ENCODE results near the gene HORMAD1. TPM values are rescaled to one million over a fixed set of nuclear protein-coding genes. Genes with fewer than 3 reads are reported as not detected.
"Not testable (repeated sequence)": the region's sequence is repeated elsewhere in the genome, so short reads cannot be mapped to it uniquely, and the experiment has no call there.

Gene HORMAD1
- total RNA-seq, 2 experiments from 2014 or later, result not detected

DNA sequence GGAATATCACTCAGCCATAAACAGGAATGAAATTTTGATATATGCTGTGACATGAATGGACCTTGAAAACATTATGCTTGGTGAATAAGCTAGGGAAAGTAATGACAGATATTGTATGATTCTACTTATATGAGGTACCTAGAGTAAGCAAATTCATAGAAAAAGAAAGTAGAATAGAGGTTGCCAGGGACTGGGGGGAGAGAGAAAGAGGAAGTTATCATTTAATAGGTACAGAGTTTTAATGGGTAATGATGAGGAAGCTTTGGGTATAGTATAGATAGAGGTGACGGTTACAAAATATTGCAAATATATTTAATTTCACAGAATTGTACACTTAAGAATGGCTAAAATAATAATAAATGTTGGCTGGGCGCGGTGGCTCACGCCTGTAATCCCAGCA, 60.1 kb downstream of the HORMAD1 start:
- POLR2A ChIA-PET, result no interaction called here

DNA sequence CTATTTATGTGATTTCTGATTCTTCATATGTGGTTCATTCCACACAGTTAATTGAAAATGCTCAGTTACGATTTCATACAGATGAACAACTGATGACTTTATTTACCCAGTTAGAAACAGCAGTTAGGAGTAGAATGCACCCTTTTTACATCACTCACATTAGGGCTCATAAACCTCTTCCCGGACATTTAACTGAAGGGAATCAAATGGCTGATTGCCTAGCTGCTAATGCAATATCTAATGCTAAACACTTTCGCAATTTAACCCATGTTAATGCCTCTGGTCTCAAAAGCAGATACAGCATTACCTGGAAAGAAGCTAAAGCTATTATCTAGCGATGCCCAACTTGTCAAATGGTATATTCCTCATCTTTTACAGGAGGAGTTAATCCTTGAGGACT, 63.6 kb downstream of the HORMAD1 start:
- POLR2A ChIA-PET; H3K27ac Mint-ChIP-seq; H3K9me3 Mint-ChIP-seq; intact Hi-C loops (cut with micrococcal nuclease); H3K4me1 Mint-ChIP-seq (ENCODE audit: low read depth); H3K4me3 Mint-ChIP-seq; DNase-seq; H3K27me3 Mint-ChIP-seq; CTCF ChIA-PET: not testable (repeated sequence)
- H3K36me3 Mint-ChIP-seq, result peaks cover 13% of the 10 kb centered on the region

More for the DNA sequence above, 60.1 kb downstream of the HORMAD1 start:
- no peak overlapping the region for H3K27ac Mint-ChIP-seq
- intact Hi-C loops (cut with micrococcal nuclease), result no loop called here
- peaks cover 2% of the 10 kb centered on the region for H3K4me1 Mint-ChIP-seq (ENCODE audit: low read depth)
- no peaks in the 10 kb centered on the region for H3K9me3 Mint-ChIP-seq
- no peak for DNase-seq
- H3K4me3 Mint-ChIP-seq, result no peak overlapping the region
- H3K36me3 Mint-ChIP-seq, result peaks cover 15% of the 10 kb centered on the region
- H3K27me3 Mint-ChIP-seq, result no peaks in the 10 kb centered on the region
- CTCF ChIA-PET, result no interaction called here

DNA sequence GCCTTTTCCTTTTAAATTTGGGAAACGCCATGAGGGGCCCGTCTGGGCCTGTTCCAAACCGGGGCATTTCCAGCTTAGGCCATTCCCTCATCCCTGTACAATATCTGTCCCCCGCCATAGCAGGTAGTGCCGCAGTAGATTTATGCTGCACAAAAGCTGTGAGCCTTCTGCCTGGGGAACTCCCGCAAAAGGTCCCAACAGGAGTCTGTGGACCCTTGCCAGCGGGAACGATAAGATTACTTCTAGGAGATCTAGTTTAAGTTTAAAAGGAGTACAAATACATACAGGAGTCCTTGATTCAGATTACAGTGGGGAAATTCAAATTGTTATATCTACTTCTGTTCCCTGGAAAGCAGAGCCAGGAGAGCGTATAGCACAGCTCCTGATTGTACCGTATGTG, 66.1 kb downstream of the HORMAD1 start:
- H3K27ac Mint-ChIP-seq; H3K36me3 Mint-ChIP-seq; POLR2A ChIA-PET; CTCF ChIA-PET; H3K27me3 Mint-ChIP-seq; intact Hi-C loops (cut with micrococcal nuclease); H3K9me3 Mint-ChIP-seq; H3K4me1 Mint-ChIP-seq (ENCODE audit: low read depth); H3K4me3 Mint-ChIP-seq; DNase-seq: not testable (repeated sequence)

DNA sequence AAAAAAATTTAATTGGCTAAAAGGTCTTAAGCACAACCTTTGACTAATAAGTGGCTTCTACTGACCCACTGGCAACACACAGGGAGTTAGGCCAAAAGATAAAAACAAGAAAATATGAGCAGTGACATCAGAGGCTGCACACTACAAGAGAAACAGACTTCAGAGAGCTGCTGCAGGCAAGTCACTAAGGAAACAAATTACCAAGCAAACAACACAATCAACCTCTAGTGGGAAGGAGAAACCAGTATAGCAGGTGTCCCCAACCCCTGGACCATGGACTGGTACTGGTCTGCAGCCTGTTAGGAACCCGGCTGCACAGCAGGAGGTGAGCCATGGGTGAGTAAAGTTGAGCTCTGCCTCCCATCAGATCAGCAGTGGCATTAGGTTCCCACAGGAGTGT, 70.5 kb downstream of the HORMAD1 start:
- H3K27ac Mint-ChIP-seq, result no peak overlapping the region
- POLR2A ChIA-PET, result no interaction called here
- intact Hi-C loops (cut with micrococcal nuclease), result no loop called here

DNA sequence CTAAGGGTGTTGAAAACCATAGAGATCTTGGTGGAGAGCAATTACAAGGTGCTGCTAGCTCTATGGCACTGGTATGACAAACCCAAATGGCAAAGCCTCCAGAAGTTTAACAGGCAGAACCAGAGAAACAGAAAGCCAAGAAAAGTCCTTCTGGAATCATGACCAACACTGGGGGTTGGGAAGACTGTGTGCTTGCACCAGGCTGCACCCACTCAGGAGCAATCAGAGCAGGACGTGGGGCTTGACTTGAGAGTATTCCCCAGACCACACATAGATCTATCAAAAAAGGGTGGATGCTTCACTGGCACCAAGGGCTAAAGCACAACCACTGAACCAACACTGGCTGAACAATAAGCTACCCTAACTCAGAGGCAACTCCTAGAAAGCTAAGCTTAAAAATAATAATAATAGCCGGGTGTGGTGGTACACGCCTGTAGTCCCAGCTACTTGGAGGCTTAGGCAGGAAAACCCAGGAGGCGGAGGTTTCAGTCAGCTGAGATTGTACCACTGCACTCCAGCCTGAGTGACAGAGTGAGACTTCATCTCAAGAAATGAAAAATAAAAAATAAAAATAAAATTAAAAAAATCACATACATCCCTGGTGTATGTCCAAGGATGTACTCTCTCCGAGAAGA, 71.1 kb downstream of the HORMAD1 start:
- intact Hi-C loops (cut with micrococcal nuclease), result no loop called here
- Mint-ChIP-seq H3K4me1 (ENCODE audit: low read depth) (peaks cover 3% of the 10 kb centered on the region), H3K27me3 (no peaks in the 10 kb centered on the region), H3K4me3 (no peak overlapping the region), H3K36me3 (peaks cover 17% of the 10 kb centered on the region), H3K9me3 (no peaks in the 10 kb centered on the region), H3K27ac (no peak overlapping the region)
- ChIA-PET CTCF (interaction anchor here (1.1 kb wide), 1 partner anchor 23 kb away, joined by 4 read pairs; no protein-coding TSS in a partner anchor), POLR2A (no interaction called here)
- no peak for DNase-seq

More for the DNA sequence above, 70.5 kb downstream of the HORMAD1 start:
- Mint-ChIP-seq H3K27me3 (no peaks in the 10 kb centered on the region), H3K9me3 (no peaks in the 10 kb centered on the region), H3K4me1 (ENCODE audit: low read depth) (peaks cover 3% of the 10 kb centered on the region), H3K36me3 (peaks cover 17% of the 10 kb centered on the region), H3K4me3 (no peak overlapping the region)
- DNase-seq, result no peak
- CTCF ChIA-PET, result interaction anchor here (1.1 kb wide), 1 partner anchor 22 kb away, joined by 4 read pairs; no protein-coding TSS in a partner anchor

Other genes with a start within 250 kb of the HORMAD1 start
- 10 to 100 TPM; 46.3 to 51.7 TPM for gene TARS2, start 233.5 kb downstream of the HORMAD1 start, total RNA-seq
- 1 to 10 TPM; 1.1 to 1.5 TPM for gene ECM1, start 212.8 kb downstream of the HORMAD1 start, total RNA-seq
- not detected for gene FALEC, start 205.1 kb downstream of the HORMAD1 start, total RNA-seq
- 1 to 10 TPM; 1.1 TPM for gene ADAMTSL4, start 171.5 kb downstream of the HORMAD1 start, total RNA-seq
- gene MCL1, start 141.3 kb downstream of the HORMAD1 start, total RNA-seq, result 100 to 1,000 TPM; 280 to 288 TPM
- 100 to 1,000 TPM; 212 to 219 TPM for gene ENSA, start 91.3 kb downstream of the HORMAD1 start, total RNA-seq
- 10 to 100 TPM; 26.1 to 29.1 TPM for gene GOLPH3L, start 23.7 kb downstream of the HORMAD1 start, total RNA-seq
- 10 to 100 TPM; 39.4 to 45.5 TPM for gene CTSS, start 44.9 kb upstream of the HORMAD1 start, total RNA-seq
- 1 to 10 TPM; 1.4 to 1.7 TPM for gene CTSK, start 87.4 kb upstream of the HORMAD1 start, total RNA-seq
- 10 to 100 TPM; 31.1 to 32.3 TPM for gene ARNT, start 155.7 kb upstream of the HORMAD1 start, total RNA-seq
- not detected for gene CTXND2, start 166.2 kb upstream of the HORMAD1 start, total RNA-seq
- 10 to 100 TPM; 42.3 to 50.0 TPM for gene SETDB1, start 205.5 kb upstream of the HORMAD1 start, total RNA-seq